Neural cell (in vitro differentiated cells): ENCODE results near the gene ITPR3.

Experiments
- CTCF ChIP-seq: fragments of 450-650 bp; IDR thresholded peaks from 2 replicates; pipeline ENCODE4 v1.5.1; 2014; ENCODE audit warnings: antibody characterized with exemption, mild to moderate bottlenecking, moderate library complexity; ENCODE audit not compliant: poor library complexity, severe bottlenecking
- EP300 ChIP-seq: fragments of 450-650 bp; conservative IDR thresholded peaks from 2 replicates; pipeline ENCODE4 v1.6.1; 2014; ENCODE audit warnings: antibody characterized with exemption, mild to moderate bottlenecking, moderate library complexity; ENCODE audit not compliant: poor library complexity, severe bottlenecking
- EZH2 ChIP-seq: fragments of 200-600, 300-800 bp; shearing (Covaris generic), sonication (generic); IDR thresholded peaks from 2 replicates; pipeline ENCODE4 v1.6.1; 2014; ENCODE audit warnings: antibody characterized with exemption, low read length, borderline replicate concordance, mild to moderate bottlenecking; ENCODE audit not compliant: insufficient read depth, poor library complexity, severe bottlenecking
- MXI1 ChIP-seq: fragments of 450-650 bp; conservative IDR thresholded peaks from 2 replicates; pipeline ENCODE4 v1.6.1; 2014; ENCODE audit warnings: antibody characterized with exemption, mild to moderate bottlenecking; ENCODE audit not compliant: poor library complexity, severe bottlenecking
- POLR2AphosphoS5 ChIP-seq: IDR thresholded peaks from 2 replicates; pipeline ENCODE4 v1.6.1; 2012
- RAD21 ChIP-seq: fragments of 450-650 bp; conservative IDR thresholded peaks from 2 replicates; pipeline ENCODE4 v1.6.1; 2014; ENCODE audit warnings: antibody characterized with exemption, mild to moderate bottlenecking, moderate library complexity
- SMC3 ChIP-seq: fragments of 450-650 bp; conservative IDR thresholded peaks from 2 replicates; pipeline ENCODE4 v1.6.1; 2014; ENCODE audit warnings: antibody characterized with exemption, mild to moderate bottlenecking, moderate library complexity; ENCODE audit not compliant: poor library complexity
- TF ChIP-seq, protein P1 (sequence below): IDR thresholded peaks from 2 replicates; pipeline ENCODE4 v1.6.1; 2012; ENCODE audit warnings: borderline replicate concordance

GRCh38 chr6:33581186-33581585 is 39.9 kb upstream of the ITPR3 start:
- TF ChIP-seq RAD21 = no peak
- TF ChIP-seq, protein P1, sequence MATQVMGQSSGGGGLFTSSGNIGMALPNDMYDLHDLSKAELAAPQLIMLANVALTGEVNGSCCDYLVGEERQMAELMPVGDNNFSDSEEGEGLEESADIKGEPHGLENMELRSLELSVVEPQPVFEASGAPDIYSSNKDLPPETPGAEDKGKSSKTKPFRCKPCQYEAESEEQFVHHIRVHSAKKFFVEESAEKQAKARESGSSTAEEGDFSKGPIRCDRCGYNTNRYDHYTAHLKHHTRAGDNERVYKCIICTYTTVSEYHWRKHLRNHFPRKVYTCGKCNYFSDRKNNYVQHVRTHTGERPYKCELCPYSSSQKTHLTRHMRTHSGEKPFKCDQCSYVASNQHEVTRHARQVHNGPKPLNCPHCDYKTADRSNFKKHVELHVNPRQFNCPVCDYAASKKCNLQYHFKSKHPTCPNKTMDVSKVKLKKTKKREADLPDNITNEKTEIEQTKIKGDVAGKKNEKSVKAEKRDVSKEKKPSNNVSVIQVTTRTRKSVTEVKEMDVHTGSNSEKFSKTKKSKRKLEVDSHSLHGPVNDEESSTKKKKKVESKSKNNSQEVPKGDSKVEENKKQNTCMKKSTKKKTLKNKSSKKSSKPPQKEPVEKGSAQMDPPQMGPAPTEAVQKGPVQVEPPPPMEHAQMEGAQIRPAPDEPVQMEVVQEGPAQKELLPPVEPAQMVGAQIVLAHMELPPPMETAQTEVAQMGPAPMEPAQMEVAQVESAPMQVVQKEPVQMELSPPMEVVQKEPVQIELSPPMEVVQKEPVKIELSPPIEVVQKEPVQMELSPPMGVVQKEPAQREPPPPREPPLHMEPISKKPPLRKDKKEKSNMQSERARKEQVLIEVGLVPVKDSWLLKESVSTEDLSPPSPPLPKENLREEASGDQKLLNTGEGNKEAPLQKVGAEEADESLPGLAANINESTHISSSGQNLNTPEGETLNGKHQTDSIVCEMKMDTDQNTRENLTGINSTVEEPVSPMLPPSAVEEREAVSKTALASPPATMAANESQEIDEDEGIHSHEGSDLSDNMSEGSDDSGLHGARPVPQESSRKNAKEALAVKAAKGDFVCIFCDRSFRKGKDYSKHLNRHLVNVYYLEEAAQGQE = no peak
- no peak for TF ChIP-seq CTCF
- no peak for TF ChIP-seq MXI1
- no peak for TF ChIP-seq POLR2AphosphoS5
- TF ChIP-seq EZH2 = no peak
- TF ChIP-seq EP300 = no peak
- TF ChIP-seq SMC3 = no peak
